Fibroblast of gingiva (primary cell): ENCODE measurements around the gene FUT4.
A peak's percentile ranks its signal among the peaks of the same experiment; 100 is the strongest.
"Not testable (repeated sequence)": the region's sequence is repeated elsewhere in the genome, so short reads cannot be mapped to it uniquely, and the experiment has no call there.

ENCODE experiments used
- DNase-seq: peaks from one replicate; pipeline ENCODE4 v3.0.0-alpha.2; 2011; ENCODE audit warnings: low read depth

FUT4 gene

DNA sequence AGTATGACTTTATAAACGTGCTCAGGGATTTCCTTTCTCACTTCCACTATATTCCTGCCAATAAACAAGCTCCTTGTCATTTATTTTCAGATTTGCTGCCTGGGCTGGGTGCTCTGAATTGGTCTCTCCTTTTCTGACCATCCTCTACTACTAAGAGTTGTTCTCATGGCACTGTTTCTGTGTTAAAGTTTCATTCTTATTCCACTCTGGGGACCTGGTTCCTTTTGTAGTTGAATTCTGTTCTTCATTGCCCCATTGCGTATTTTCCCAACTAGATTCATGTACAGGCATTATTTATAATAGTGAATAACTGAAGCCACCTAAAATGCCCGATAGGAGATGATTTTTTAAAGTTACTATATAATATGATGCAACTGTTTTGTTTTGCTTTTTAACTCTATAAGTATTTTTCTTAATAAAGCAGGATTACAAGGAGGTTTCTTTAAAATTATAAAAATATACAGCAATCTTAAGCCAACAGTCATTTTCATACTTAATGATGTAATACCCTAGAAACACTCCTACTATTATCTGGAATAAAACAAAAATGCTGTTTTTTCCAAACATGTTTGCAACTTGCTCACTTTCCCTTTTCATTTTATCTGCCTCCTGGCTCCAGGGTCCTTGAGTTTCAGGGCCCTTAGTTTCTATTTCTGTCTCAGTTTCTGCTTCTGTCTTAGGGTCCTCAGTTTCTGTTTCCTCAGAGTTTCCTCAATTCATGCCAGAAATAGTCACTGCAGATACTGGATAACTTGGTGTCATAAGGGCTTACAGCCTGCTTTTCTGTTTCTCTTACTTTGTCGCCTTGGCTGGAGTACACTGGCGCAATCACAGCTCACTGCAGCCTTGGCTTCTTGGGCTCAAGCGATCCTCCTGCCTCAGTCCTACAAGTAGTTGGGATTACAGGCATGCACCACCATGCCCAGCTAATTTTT, 9.8 kb upstream of the FUT4 start:
- no peak for DNase-seq

DNA sequence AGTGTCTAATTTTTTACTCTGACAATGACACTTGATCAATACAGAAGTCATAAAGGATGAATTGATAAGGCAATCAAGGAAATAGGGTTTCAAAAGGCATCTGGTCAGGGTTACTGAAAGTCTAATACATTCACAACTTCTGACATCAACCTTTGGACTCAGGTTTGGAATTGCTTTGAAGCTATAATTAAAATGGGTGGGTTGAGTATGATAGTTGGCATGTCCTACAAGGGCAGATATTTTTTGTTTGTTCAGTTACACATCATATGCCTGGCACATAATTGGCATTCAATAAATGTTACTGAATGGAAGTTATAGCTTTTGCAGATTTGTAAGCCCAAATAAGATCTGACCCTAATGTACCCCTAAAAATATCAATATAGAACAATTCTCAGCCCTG, 7.3 kb upstream of the FUT4 start:
- no peak for DNase-seq

DNA sequence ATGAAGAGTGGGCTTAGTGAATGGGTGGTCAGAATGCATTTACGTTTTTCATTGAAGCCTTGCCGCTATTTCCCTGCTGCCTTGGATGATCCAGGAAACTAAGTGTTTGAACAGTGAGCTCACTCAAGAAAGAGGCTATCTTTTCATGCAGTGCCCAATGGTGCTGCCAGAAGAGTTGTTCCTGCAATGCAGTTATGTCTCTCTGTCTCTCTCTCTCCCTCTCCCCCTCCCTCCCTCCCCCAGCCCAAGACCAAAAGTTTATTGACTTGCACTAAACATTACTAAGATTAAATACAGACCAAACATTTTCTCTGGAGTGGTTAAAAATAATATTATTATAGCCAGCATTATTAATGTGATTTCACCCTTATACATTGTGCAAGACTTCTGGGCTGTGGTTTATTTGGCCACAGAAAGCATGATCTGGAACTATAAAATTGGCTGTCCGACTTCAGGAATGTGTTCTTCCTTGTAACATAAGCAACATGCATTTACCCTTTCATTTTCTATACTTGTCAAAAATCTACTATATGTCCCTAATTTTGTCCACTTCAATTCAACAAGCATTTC, 6.6 kb upstream of the FUT4 start:
- DNase-seq: peak; percentile 68

DNA sequence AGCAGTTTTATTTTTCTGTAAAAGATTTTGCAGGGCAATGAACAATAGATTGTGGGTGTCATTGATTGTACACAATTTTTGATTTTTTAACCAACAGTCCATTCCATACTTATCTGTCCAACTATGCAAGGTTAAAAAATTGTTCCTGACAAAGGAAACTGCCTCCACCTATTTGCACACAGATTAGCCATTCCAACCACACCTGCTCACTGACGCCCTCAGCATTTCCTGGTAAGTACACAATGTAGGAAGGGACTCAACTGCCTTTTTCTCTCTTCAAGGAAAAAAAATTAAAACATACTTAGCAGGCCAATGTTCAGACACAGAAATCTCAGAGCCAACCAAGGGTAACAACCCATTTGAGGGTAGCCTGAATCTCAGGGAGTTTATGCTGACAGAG, 4.3 kb upstream of the FUT4 start:
- no peak for DNase-seq

DNA sequence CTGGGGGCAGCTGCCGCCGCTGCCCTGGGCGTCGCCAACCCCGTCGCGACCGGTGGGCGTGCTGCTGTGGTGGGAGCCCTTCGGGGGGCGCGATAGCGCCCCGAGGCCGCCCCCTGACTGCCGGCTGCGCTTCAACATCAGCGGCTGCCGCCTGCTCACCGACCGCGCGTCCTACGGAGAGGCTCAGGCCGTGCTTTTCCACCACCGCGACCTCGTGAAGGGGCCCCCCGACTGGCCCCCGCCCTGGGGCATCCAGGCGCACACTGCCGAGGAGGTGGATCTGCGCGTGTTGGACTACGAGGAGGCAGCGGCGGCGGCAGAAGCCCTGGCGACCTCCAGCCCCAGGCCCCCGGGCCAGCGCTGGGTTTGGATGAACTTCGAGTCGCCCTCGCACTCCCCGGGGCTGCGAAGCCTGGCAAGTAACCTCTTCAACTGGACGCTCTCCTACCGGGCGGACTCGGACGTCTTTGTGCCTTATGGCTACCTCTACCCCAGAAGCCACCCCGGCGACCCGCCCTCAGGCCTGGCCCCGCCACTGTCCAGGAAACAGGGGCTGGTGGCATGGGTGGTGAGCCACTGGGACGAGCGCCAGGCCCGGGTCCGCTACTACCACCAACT, 1.0 kb downstream of the FUT4 start:
- DNase-seq: no peak

DNA sequence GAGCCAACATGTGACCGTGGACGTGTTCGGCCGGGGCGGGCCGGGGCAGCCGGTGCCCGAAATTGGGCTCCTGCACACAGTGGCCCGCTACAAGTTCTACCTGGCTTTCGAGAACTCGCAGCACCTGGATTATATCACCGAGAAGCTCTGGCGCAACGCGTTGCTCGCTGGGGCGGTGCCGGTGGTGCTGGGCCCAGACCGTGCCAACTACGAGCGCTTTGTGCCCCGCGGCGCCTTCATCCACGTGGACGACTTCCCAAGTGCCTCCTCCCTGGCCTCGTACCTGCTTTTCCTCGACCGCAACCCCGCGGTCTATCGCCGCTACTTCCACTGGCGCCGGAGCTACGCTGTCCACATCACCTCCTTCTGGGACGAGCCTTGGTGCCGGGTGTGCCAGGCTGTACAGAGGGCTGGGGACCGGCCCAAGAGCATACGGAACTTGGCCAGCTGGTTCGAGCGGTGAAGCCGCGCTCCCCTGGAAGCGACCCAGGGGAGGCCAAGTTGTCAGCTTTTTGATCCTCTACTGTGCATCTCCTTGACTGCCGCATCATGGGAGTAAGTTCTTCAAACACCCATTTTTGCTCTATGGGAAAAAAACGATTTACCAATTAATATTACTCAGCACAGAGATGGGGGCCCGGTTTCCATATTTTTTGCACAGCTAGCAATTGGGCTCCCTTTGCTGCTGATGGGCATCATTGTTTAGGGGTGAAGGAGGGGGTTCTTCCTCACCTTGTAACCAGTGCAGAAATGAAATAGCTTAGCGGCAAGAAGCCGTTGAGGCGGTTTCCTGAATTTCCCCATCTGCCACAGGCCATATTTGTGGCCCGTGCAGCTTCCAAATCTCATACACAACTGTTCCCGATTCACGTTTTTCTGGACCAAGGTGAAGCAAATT, 1.8 kb downstream of the FUT4 start:
- no peak for DNase-seq

DNA sequence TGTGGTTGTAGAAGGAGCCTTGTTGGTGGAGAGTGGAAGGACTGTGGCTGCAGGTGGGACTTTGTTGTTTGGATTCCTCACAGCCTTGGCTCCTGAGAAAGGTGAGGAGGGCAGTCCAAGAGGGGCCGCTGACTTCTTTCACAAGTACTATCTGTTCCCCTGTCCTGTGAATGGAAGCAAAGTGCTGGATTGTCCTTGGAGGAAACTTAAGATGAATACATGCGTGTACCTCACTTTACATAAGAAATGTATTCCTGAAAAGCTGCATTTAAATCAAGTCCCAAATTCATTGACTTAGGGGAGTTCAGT, 2.4 kb downstream of the FUT4 start:
- DNase-seq: no peak

DNA sequence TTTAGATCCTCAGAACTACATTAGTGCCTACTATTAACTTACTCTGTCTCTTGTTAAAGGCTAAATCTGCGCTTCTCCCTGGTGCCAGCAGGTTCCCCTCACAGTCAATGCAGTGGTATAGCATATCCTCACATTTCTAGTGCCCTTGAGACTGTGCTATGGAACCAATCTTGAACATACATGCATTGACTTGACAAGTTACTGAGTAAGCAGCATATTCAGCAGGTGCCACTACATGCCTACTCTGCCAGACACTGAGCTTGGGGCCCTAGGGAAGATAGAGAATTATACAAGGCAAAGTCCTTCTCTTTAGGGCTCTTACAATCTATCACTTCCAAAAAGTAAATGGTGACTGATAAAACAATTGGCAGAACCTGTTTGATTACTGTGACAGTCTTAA, 3.2 kb downstream of the FUT4 start:
- no peak for DNase-seq

DNA sequence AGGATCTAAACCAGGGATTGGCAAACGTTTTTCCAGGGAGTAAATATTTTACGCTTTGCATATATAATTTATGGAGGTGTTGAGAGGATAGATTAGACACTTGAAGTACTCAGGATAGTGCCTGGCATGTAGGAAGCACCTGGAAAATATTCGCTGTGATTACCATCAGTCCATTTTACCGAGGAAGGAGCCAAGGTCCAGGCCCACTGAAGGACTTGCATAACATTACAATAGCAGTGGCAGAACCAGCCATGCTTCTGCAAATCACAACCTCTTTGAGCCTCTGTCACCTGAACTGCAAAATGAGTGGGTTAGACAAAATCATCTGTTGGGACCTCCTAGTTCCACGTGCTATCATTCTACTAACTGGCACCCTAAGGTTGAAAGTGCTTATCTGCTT, 5.4 kb downstream of the FUT4 start:
- DNase-seq: no peak

DNA sequence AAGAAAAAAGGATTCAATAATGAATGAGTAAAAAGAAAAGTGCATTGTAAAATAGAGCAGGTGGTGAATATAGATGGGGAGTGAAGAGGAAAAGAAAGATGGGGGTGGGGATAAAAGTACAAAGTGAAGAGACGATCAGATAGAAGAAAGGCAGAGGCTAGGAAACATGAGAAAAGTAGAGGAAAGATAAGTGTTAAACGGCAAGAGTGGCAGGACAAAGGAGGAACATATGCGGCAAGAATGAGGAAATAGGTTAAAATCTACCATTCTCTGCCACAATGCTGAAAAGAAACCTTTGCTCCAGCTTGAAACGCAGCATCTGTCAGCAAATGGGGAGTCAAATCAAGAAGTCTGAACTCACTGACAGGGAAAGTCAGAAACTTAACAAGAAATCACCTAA, 6.8 kb downstream of the FUT4 start:
- DNase-seq: no peak

DNA sequence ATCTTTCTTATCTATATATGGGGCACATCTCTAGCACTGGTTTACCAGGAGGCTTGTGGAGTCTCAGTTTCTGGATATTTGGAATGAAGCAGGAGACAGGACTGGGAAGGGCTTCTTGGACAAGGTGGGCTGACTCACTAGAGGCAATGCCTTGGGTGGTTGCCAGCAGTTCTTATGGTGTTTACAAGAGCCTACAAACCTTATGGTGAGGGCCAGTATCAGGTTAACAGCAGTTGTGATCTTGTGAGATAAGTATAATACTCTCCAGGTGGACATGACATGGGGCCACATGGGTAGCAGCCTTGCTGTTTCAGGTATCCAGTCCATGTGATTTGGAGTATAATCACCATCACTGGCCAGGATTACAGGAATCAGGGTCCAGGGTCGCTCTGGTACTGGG, 10.2 kb downstream of the FUT4 start:
- no peak for DNase-seq

DNA sequence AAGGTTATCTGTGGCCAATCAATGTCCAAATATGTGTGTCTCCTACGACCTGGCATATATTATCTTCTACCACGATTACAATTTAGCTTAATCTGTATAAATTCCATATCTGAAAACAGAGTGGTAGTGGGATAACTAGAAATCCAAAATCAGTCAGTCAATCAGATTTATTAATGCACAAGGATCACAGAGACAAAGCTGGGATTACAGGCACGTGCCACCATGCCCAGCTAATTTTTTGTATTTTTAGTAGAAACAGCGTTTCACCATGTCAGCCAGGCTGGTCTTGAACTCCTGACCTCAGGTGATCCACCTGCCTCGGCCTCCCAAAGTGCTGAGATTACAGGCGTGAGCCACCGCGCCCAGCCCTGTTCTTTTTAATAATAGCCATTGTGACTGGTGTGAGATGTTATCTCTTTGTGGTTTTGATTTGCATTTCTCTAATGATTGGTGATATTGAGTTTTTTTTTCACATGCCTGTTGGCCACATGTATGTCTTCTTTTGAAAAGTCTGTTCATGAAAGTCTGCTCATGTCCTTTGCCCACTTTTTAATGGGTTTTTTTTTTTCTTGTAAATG, 12.1 kb downstream of the FUT4 start:
- not testable (repeated sequence) for DNase-seq

DNA sequence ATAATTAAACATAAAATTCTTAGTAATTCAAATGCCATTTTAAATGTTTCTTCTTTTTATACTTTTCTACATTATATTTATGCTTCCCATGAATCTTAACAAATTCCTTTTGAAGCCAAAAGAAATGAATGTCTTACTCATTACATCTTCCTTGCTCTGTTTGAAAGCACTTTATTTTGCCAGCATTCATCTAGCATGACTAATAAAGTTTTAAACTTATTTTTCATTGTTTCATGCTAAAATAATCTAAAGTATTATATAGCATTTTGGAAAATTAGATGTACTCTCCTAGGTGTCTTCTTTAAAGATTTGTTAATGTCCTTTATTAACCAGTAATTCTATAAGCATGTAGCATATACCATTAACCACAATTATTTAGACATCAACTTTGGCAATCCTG, 13.7 kb downstream of the FUT4 start:
- no peak for DNase-seq

DNA sequence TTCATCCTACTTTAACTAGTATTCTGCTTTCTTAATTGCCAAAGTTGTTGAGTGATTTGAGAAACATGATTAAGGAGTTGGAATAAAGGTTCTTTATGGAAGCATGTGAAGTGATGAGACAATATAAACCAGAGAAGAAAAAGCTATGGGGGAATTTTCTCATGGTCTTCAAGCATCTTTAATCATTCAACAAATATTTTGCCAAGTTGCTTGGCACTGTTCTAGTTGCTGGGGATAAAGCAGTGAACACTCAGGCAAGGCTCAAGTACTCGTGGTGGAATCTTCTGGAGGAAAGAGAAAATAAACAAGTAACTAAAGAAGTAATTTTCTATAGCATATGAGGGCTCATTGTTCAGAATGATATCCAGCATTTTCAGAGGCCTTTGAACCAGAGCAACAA, 14.3 kb downstream of the FUT4 start:
- DNase-seq: no peak

DNA sequence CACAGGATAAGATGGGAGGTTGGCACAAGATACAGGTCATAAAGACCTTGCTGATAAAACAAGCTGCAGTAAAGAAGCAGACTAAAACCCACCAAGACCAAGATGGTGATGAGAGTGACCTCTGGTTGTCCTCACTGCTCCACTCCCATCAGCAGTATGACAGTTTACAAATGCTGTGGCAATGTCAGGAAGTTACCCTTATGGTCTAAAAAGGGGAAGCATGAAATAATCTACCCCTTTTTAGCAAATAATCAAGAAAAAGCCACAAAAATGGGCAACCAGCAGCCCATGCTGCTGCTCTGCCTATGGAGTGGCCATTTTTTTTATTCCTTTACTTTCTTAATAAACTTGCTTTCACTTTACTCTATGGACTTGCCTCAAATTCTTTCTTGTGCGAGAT, 14.7 kb downstream of the FUT4 start:
- DNase-seq: no peak

DNA sequence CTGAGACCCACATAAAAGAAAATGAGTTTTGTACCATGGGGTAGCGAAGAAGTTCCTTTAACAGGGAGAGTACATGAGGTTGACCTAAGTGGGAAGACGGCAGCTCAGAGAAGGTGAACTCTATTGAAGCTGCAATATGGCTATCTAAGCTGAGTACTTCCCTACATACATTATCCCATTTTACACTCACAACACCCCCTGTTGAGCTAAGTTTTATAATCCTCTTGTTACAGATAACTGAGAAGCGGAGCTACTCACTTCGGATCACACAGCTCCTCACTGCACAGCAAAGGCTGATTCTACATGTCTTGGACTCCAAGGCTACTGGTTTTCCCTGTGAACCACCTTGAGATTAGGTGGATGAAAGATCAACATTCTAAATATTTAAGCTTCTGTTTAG, 15.2 kb downstream of the FUT4 start:
- DNase-seq: no peak

DNA sequence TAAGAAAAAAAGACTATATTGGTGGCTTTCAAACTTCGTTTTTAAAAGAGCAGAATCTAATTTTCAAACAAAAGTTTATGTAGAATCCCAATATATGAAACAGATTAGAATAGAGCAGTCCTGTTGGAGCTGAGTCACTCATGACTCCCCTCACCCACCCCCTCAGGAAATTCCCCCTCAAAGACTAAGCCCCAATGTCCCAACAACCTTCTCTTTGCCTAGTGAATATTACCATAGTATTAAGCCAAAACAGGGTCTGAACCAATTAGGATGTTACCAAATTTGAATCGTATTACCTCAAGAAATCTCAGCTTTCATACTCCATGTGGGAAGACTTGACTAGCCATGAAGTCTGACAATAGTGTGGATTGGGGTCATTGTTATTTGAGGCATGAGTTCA, 15.6 kb downstream of the FUT4 start:
- no peak for DNase-seq

DNA sequence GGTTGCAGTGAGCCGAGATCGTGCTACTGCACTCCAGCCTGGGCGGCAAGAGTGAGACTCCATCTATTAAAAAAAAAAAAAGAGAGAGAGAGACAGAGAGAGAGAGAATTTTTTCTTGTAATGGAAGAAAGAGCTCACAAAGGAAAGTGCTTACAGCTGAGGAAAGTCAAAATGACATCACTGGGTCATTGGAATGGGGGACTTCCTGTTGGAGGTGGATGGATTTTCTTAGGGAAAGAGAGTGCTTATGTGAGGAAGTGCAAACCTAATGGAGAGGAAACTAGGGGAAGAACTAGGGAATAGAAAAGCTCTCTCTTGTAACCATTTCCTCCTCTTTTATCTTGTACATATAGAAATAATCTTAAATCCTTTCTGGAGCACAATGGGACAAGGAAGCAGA, 17.1 kb downstream of the FUT4 start:
- DNase-seq: no peak

DNA sequence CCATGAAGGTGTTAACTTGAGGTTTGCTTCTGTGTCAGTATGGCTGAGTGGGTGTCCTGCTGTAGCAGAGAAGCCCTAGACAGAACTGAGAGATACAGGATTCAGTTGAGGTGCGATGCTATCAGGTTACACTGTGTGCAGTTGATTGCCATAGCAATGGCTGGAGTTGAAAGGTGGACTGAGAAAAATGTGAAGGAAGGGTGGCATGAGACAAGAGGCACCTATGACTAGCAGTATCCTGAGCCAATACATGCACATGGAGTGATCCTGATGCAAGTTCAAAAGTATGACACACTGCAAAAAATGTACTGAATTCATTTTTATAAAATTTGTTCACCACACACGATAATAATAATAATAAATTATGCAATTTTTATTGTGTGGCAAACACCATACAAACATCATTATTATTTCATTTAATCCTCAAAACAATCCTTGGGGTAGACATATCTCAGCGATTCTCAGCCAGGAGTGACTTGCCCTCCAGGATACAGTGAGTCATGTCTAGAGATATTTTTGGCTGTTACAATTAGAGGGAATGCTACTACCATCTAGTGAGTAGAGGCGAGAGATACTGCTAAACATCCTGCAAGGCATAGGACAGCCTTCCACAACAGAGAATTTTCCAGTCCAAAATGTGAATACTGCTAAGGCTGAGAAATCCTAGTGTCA, 19.6 kb downstream of the FUT4 start:
- peak; percentile 48 for DNase-seq

DNA sequence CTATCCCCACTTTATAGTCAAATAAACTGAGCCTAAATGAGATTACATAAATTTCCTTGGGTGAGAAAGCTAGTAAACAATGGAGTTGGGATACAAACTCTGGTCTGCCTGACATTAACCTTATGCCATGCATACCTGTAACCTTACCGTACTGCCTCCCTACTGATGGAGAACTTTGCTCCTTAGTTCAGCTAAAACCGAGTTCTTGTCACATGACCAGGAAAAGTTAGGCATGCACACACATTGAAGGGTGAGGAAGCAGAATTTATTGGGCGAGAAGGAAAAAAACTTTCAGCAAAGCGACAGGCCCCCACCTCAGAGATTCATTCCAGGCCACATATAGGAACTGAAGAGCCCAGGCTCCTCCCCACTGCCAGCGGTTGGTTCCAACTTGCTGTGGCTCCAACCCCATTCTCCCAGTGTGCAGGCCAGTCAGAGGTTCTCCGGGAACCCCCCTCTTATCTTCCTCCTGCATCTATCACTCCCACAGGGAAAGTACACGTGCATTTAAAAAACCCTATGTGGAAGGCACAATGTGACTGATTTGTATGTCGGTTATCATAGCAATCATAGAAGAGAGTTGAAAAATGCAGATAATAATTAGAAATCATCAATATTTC, 20.2 kb downstream of the FUT4 start:
- DNase-seq: no peak

DNA sequence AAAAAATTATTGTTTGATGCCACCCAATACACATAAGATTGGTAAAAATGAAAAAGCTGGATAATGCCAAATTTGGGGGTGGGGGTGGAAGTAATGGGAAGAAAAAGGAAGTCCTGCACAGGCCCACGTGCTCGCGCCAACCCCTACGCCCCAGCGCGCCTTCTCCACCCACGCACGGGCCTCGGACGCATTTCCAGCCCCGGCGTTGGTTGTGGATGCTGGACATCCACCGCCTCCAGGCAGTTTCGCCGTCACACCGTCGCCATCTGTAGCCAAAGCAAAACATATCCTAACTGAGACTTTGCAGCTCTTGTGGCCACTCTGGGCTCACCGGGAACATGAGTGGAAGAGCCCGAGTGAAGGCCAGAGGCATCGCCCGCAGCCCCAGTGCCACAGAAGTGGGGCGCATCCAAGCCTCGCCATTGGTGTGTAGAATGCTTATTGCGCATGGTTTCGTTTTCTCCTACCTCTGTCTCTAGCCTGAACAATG, 23.5 kb downstream of the FUT4 start, which contains the start of gene PIWIL4:
PIWIL4 (plus strand) TSS at position 188 of the 490 bp plus-strand sequence; CDS start at position 339, 151 bp downstream.
- DNase-seq: no peak
